Stimulated activated naive B cell treated with anti-CD40 and anti-IgM and Interleukin-4, amounts not matched to agents 10 μg/mL and 1 μg/mL and 100 μg/mL, for 72 hours (primary cell): Measurements from ENCODE around the gene SHISAL1.
A peak's percentile ranks its signal among the peaks of the same experiment; 100 is the strongest.

Experiments used
- ATAC-seq, 2 donors: fragments of 150-1000 bp; cut with Tn5 transposase; replicated peaks; 2 replicates each; pipeline ENCODE4 v1.10.0; 2021; ENCODE audit warnings: moderate library complexity in 1 of 2
- DNase-seq: peaks from one replicate; pipeline ENCODE4 v3.0.0; 2021
- H3K27ac Mint-ChIP-seq: one replicate; pipeline ENCODE4 v1.8.0; 2022; ENCODE audit warnings: mild to moderate bottlenecking, mixed read lengths
- H3K27me3 Mint-ChIP-seq, 2 donors: one replicate each; pipeline ENCODE4 v1.8.0; 2022; ENCODE audit warnings: mixed read lengths in 2 of 2
- H3K36me3 Mint-ChIP-seq, 2 donors: one replicate each; pipeline ENCODE4 v1.8.0; 2022; ENCODE audit warnings: mixed read lengths in 2 of 2, mild to moderate bottlenecking in 1 of 2
- H3K4me1 Mint-ChIP-seq, 2 donors: one replicate each; pipeline ENCODE4 v1.8.0; 2022; ENCODE audit warnings: mixed read lengths in 2 of 2, mild to moderate bottlenecking in 1 of 2
- H3K4me3 Mint-ChIP-seq, 2 donors: one replicate each; pipeline ENCODE4 v1.8.0; 2022; ENCODE audit warnings: mild to moderate bottlenecking in 2 of 2, mixed read lengths in 2 of 2, moderate library complexity in 1 of 2
- H3K9me3 Mint-ChIP-seq, 2 donors: one replicate each; pipeline ENCODE4 v1.8.0; 2022; ENCODE audit warnings: mixed read lengths in 2 of 2, mild to moderate bottlenecking in 1 of 2

SHISAL1 gene

DNA sequence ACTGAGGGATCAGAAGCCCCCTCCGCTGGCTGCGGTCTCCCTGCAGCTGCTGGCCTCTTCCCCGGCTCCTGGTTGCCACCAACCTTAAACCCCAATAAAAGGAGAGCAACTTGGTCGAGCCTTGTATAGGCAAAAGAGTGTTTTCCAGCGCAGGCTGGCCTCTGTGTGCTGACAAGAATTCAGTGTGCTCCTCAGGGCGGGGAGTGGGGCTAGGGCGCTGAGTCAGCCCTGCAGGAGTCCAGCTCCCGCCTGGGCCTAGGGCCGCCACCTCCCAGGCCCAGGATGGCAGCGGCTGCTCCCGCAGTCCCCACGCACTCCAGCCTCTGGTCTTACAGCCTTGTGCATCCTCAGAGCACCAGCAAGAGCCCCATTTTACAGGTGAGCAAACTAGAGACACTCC, at the start of gene SHISAL1:
Gene SHISAL1, minus strand, starts transcription at position 186 of the 400 bp plus-strand sequence. CDS start 12,006 bp downstream, outside the sequence.
- Mint-ChIP-seq H3K36me3 (no peaks in the 10 kb centered on the region), H3K27me3 (peaks cover 9 to 23% of the 10 kb centered on the region in 2 donors), H3K4me1 (no peaks in the 10 kb centered on the region), H3K4me3 (no peak within 1 kb of the TSS), H3K9me3 (no peaks in the 10 kb centered on the region), H3K27ac (no peak within 1 kb of the TSS)
- DNase-seq (no peak), ATAC-seq (no peak)

DNA sequence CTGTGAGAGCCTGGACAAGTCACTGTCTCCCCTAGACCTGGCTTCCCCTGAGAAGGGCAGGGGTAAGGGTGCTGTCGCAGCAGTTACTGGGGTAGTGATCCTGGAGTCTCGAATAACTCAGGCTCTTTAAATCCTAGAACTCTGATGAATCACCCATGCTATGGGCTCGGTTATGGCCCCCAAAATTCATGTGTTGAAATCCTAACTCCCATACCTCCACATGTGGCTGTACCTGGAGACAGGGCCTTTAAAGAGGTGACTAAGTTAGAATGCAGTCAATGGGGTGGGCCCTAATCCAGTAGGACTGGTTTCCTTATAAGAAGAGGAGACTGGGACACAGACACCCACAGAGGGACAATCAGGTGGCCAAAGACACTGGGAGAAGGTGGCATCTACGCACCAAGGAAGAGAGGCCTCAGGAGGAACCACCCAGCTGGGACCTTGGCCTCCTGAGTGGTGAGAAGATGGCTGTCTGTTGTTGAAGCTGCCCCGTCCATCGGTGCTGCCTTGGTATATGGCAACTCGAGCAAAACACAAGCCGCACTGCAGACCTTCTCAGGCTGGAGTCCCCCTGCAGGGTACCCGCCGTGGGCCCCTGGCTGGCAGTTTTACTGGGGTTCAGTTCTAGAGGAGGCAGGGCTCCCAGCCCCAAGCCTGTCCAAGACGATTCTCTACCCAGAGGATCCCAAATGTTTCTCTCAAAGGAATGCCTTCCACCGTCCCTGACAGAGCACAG, 48.8 kb upstream of the SHISAL1 start:
- no peaks in the 10 kb centered on the region for H3K36me3 Mint-ChIP-seq
- peaks cover 27 to 30% of the 10 kb centered on the region in 2 donors for H3K27me3 Mint-ChIP-seq
- H3K27ac Mint-ChIP-seq: no peak overlapping the region
- ATAC-seq (no peak), DNase-seq (no peak)
- H3K4me1 Mint-ChIP-seq: peaks cover 0 to 1% of the 10 kb centered on the region in 2 donors
- H3K4me3 Mint-ChIP-seq: no peak overlapping the region
- no peaks in the 10 kb centered on the region for H3K9me3 Mint-ChIP-seq

DNA sequence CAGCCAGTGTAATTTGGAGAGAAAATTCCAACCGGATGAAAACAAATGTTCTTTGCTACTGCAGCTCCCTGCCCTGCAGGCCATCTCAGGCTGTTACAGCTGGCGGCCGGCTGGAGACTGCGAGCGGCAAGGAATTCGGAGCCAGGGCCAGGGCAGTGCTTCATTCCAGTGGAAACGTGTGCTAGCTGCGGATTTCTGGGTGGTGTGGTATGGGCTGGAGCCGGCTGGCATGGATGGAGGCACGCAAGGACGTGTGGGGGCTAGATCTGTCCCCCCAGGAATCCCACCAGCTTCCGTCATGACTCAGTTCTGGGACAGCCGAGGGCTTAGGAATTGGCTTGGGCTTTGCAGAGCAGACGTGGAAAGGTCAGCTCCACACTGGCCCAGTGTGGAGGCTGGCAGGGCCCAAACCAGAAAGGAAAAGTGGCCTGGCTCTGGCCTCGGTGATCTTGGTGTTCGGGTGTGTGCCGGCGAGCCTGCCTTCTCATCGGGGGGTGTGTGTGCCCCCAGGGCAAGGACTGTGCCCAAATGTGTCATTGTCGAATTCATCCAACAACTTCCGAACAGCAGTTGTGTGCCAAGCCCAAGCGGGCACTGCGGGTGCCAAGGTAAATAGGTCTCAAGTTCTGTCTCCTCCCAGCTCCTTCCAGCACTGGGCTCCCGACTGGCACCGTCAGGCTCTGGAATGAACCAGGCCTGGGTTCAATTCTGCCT, 48.1 kb upstream of the SHISAL1 start:
- Mint-ChIP-seq H3K4me3 (no peak overlapping the region), H3K27ac (no peak overlapping the region), H3K9me3 (no peaks in the 10 kb centered on the region), H3K4me1 (peaks cover 0 to 1% of the 10 kb centered on the region in 2 donors), H3K27me3 (peaks cover 27 to 29% of the 10 kb centered on the region in 2 donors), H3K36me3 (no peaks in the 10 kb centered on the region)
- ATAC-seq (no peak), DNase-seq (no peak)

DNA sequence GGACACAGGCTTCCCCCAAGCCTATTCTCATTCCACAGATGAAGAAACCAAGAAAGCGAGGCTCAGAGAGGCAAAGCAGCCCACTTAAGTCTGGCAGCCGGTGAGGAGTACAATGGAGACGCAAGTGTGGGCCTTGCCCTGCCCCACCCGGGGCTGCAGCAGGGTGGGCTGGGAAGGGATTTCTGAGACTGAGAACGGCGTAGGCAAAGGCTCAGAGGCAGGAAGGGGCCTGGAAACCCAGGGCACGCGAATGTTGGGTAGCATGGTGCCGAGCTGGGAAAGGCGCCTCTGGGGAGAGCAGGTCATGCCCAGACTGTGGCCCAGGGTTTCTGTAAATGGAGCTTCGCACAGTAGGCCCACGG, 47.5 kb upstream of the SHISAL1 start:
- no peak for DNase-seq
- H3K27ac Mint-ChIP-seq: no peak overlapping the region
- no peak for ATAC-seq
- H3K4me1 Mint-ChIP-seq: peaks cover 0 to 1% of the 10 kb centered on the region in 2 donors
- H3K27me3 Mint-ChIP-seq: peaks cover 31 to 34% of the 10 kb centered on the region in 2 donors
- H3K9me3 Mint-ChIP-seq: no peaks in the 10 kb centered on the region
- no peaks in the 10 kb centered on the region for H3K36me3 Mint-ChIP-seq
- H3K4me3 Mint-ChIP-seq: no peak overlapping the region

DNA sequence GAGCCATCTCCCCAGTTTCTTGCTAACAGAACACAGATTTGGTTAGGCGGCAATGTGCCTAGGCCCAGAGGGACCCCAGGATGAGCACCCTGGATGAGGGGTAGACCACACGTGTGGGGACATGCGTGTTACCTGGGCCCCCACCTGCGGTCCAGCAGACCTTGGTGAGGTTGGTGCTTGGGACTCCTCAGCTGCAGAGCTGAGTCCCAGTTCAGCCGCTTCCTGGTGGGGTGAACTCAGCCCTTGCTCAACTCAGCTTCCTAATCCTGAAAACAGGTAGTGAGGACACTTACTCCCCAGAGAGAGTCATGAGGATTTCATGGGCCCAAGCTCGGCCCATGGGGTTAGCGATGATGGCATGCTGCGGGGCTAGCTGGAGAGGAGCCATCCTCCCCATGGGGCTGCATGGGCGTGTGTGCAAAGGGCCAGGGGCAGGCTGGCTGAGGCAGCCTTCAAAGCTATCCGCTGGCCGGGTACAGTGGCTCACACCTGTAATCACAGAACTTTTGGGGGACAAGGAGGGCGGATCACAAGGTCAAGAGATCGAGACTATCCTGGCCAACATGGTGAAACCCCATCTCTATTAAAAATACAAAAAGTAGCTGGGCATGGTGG, 46.9 kb upstream of the SHISAL1 start:
- Mint-ChIP-seq H3K4me3 (no peak overlapping the region), H3K27me3 (peaks cover 36 to 40% of the 10 kb centered on the region in 2 donors), H3K4me1 (peaks cover 0 to 1% of the 10 kb centered on the region in 2 donors), H3K36me3 (no peaks in the 10 kb centered on the region), H3K9me3 (no peaks in the 10 kb centered on the region), H3K27ac (no peak overlapping the region)
- DNase-seq (no peak), ATAC-seq (no peak)

DNA sequence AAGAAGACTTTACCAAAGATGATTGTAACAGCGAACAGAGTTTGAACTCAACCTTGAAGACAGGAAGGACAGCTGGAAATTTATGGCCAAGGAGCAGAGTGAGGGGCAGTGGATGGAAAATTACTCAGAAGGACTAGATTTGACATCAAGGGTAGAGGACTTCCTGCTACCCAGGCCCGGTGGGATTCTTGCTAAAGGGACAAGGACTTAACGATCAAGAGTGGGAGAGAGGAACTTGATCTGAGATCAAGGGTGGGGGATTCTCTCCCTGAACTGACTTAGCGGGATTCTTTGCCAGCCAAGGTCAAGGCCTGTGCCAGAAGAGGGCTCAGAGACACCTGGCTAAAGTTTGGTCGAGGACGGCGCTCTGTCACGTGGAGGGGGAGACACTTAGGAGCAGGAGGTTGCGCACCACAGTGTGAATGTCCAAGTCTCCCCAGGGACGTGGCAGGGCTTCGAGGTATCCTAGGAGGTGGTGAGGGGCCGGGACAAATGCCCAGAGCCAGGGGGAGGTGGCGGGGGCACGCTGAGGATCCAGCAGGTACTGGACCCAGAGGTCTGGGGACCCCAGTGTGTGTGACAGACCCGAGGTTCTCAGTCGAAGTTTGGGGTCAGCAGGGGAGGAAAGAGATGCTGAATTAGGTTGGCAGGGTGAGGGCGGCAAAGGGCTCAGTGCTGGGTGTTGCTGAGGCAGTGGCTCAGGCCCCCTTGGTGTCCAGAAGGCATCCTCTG, 46.1 kb upstream of the SHISAL1 start:
- no peaks in the 10 kb centered on the region for H3K36me3 Mint-ChIP-seq
- H3K9me3 Mint-ChIP-seq: no peaks in the 10 kb centered on the region
- no peak overlapping the region for H3K4me3 Mint-ChIP-seq
- H3K27me3 Mint-ChIP-seq: peaks cover 39 to 48% of the 10 kb centered on the region in 2 donors
- H3K4me1 Mint-ChIP-seq: no peaks in the 10 kb centered on the region
- H3K27ac Mint-ChIP-seq: no peak overlapping the region
- DNase-seq (no peak), ATAC-seq (no peak)

DNA sequence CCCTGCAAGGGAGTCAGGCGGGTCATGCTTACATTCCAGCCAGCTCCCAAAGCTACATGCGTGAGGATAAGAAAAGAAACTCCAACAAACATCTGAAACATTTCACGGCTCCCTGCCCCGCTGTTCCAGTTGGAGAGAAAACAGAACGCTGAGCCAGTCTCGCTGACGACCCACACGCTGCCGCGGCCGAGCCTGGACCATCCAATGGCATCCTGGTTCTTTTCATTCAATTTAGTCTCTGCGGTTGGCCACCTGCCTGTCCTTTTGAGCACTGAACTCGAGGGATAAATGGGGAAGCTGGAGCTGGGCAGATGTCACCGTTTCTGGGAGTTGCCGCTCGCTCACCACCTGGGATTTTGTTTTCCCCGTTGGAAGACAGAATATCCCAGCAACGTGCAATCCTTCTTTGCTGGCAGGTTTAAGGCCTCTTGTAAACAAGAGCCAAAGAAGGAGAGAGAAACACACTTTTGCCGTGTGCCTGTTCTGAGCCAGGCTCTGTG, 45.3 kb upstream of the SHISAL1 start:
- Mint-ChIP-seq H3K27me3 (peaks cover 48 to 56% of the 10 kb centered on the region in 2 donors), H3K4me1 (no peaks in the 10 kb centered on the region), H3K36me3 (no peaks in the 10 kb centered on the region), H3K4me3 (no peak overlapping the region), H3K27ac (no peak overlapping the region), H3K9me3 (no peaks in the 10 kb centered on the region)
- ATAC-seq: no peak
- DNase-seq: no peak

DNA sequence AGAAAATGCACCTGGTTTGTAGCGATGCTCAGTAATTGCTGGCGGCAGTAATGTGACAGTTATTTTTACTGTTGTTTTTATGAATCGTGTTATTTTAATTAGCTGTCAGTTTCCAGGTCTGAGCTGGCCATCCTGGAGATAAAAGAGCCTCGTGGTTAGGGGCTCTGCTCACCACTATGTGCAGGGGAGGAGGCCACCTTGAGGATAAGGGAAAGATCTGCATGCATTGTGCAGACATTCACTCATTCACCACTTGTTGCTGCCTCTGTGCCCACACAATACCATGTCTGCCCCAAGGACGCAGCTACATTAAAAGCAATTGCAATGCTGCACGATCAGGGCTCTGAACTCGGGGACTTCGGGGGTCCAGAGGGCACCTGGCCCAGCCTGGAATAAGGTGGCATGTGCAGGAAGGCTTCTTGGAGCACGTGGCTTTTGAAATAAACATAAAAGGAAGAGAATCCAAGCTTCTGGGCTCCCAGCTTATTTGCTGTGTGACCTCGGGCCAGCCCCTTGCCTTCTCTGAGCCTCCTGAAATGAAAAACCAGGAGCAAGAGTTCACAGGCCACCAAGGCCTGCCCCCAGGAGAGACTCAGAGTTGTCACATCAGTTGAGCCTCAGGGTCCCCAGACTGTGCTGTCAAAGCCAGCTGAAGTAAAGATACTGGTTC, 44.7 kb upstream of the SHISAL1 start:
- ATAC-seq (no peak), DNase-seq (no peak)
- Mint-ChIP-seq H3K9me3 (no peaks in the 10 kb centered on the region), H3K36me3 (no peaks in the 10 kb centered on the region), H3K27ac (no peak overlapping the region), H3K4me1 (no peaks in the 10 kb centered on the region), H3K27me3 (peaks cover 51 to 62% of the 10 kb centered on the region in 2 donors), H3K4me3 (no peak overlapping the region)

DNA sequence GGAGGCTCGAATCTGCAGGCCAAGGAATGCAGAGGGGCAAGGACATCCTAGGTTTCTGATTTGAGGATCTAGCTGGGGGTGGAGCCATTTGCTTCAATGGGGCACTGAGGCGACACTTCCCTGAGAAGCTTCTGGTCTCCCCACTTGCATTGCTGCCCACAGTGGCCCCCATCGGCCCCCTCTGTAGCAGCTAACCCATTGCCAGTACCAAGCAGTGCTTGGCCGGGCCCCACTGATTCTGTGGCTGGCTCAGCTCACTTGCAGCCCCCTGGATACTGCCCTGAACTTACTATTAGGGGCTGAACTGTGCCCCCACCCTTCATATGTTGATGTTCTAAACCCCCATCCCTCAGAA, 42.9 kb upstream of the SHISAL1 start:
- peaks cover 60 to 76% of the 10 kb centered on the region in 2 donors for H3K27me3 Mint-ChIP-seq
- no peaks in the 10 kb centered on the region for H3K36me3 Mint-ChIP-seq
- no peak overlapping the region for H3K27ac Mint-ChIP-seq
- H3K4me1 Mint-ChIP-seq: peaks cover 4 to 11% of the 10 kb centered on the region in 2 donors
- no peak for ATAC-seq
- DNase-seq: no peak
- H3K4me3 Mint-ChIP-seq: no peak overlapping the region
- H3K9me3 Mint-ChIP-seq: no peaks in the 10 kb centered on the region

DNA sequence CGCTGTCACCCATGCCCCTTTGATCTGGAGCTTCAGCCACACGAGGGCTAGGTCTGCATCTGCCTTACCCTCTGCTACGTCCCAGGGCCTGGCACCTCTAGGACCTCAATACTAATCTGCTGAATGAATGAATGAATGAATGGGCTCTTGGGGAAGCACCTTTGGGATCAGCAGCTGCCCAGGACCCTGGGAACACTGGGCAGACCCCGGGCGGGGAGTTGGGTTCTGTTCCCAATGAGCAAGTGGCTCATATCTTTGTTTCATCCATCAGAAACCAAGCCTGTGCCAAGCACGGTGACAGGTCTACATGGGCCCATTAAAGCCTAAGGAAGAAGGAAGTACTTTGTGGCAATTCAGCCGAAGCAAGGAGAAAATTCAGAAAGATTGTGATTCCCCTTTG, 41.5 kb upstream of the SHISAL1 start:
- Mint-ChIP-seq H3K36me3 (no peaks in the 10 kb centered on the region), H3K9me3 (no peaks in the 10 kb centered on the region), H3K4me3 (no peak overlapping the region), H3K4me1 (peaks cover 4 to 11% of the 10 kb centered on the region in 2 donors), H3K27ac (no peak overlapping the region), H3K27me3 (peaks cover 65 to 80% of the 10 kb centered on the region in 2 donors)
- DNase-seq: no peak
- ATAC-seq: no peak

DNA sequence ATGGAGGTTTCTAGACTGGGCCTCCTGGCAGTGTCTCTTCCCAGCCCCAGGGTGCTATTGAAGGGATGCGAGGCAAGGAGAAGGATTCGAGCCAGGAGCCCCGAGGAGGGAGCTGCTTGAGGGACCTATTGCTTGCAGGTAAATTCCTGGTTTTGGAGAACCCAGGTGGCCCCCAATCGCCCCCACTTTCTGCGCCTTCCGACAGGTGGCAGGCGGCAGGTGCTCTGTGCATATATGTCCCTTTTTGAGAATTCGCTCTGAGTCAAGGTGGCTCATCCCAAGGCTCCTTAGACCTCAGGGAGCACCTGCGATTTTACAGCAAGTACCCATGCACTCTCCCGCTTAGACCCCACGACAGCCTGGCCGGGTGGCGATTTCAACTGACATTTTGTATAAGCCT, 40.3 kb upstream of the SHISAL1 start:
- Mint-ChIP-seq H3K4me3 (no peak overlapping the region), H3K4me1 (peaks cover 4 to 11% of the 10 kb centered on the region in 2 donors), H3K27ac (no peak overlapping the region), H3K9me3 (no peaks in the 10 kb centered on the region), H3K36me3 (no peaks in the 10 kb centered on the region), H3K27me3 (peaks cover 55 to 75% of the 10 kb centered on the region in 2 donors)
- no peak for ATAC-seq
- no peak for DNase-seq

DNA sequence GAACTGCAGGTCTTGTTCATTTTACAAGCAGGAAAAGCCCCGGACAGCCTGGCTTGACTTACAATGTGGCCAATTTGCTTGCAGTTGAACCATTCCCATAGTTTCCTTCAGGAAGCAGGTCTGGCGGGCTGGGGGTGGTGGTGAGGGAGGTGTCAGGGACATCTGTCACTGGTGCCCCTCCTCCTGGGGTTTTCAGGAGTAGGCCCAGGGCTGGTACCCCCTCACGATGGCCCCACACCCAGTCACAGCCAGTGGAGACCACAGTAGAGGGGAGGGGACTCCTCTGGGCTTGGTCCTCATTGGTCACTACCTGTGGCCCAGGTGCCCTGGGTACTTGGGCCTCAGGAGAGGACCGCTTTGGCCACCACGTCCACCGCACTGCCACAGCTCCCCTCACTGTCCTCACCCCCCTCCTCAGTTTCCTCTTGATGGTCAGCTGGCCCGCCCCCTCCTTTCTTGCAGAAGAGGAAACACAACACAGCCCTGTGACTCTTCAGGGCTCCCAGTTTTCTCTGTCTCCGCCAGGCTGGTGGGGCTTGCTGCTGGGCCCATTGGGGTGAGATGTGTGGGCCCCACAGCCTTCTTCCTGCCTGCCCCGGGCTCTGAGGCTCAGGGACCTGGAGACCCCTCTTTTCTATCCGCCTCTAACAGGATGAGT, 39.8 kb upstream of the SHISAL1 start:
- H3K27ac Mint-ChIP-seq: no peak overlapping the region
- peaks cover 57 to 70% of the 10 kb centered on the region in 2 donors for H3K27me3 Mint-ChIP-seq

DNA sequence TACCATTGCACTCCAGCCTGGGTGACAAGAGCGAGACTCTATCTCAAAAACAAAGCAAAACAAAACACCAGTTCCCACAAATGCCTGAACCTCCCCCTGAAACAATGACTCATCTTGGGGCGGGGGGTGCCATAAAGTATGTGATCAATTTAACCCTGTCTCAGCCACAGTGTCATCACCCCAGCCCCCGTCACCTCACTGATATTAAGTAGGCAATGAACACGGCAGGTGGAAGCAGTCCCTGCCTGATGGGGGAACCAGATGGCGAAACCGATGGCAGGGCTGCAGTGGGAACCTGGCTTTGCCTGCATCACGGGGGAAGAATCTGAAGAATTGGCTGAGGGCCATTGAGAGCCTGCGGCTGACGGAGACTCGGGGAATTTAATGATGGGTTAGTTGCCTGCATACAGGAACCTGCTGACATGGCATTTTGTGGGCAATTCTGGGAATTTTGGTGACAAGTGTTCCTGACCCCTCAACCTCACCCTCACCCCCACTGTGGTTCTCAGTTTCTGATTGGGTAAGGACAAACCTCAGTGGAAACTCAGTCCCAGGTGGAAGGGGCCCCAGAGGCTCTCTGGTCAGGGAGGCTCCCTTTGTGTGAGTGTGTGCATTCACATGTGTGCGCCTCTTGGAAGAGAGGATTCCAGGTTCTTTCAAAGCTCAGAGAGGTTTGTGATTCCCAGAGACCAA, 39.1 kb upstream of the SHISAL1 start:
- Mint-ChIP-seq H3K27me3 (peaks cover 54 to 69% of the 10 kb centered on the region in 2 donors), H3K9me3 (no peaks in the 10 kb centered on the region), H3K4me1 (peaks cover 4 to 11% of the 10 kb centered on the region in 2 donors), H3K4me3 (no peak overlapping the region), H3K36me3 (no peaks in the 10 kb centered on the region), H3K27ac (no peak overlapping the region)
- ATAC-seq (peak; percentile 40 to 71), DNase-seq (no peak)

More for the DNA sequence above, 39.8 kb upstream of the SHISAL1 start:
- peaks cover 4 to 11% of the 10 kb centered on the region in 2 donors for H3K4me1 Mint-ChIP-seq
- no peaks in the 10 kb centered on the region for H3K36me3 Mint-ChIP-seq
- ATAC-seq (no peak), DNase-seq (no peak)
- H3K4me3 Mint-ChIP-seq: no peak overlapping the region
- no peaks in the 10 kb centered on the region for H3K9me3 Mint-ChIP-seq
